NCI-H2196 (cell line): ENCODE results near the gene CLEC16A.
"Not testable (repeated sequence)": the region's sequence is repeated elsewhere in the genome, so short reads cannot be mapped to it uniquely, and the experiment has no call there.

Experiments
- DNase-seq: peaks from one replicate; lab custom pipeline; 2025; ENCODE audit not compliant: unreplicated experiment; lab: John Stamatoyannopoulos, UW

Gene CLEC16A

GRCh38 chr16:11211061-11211976 lies 267.0 kb downstream of the CLEC16A start:
- DNase-seq: no peak

DNA sequence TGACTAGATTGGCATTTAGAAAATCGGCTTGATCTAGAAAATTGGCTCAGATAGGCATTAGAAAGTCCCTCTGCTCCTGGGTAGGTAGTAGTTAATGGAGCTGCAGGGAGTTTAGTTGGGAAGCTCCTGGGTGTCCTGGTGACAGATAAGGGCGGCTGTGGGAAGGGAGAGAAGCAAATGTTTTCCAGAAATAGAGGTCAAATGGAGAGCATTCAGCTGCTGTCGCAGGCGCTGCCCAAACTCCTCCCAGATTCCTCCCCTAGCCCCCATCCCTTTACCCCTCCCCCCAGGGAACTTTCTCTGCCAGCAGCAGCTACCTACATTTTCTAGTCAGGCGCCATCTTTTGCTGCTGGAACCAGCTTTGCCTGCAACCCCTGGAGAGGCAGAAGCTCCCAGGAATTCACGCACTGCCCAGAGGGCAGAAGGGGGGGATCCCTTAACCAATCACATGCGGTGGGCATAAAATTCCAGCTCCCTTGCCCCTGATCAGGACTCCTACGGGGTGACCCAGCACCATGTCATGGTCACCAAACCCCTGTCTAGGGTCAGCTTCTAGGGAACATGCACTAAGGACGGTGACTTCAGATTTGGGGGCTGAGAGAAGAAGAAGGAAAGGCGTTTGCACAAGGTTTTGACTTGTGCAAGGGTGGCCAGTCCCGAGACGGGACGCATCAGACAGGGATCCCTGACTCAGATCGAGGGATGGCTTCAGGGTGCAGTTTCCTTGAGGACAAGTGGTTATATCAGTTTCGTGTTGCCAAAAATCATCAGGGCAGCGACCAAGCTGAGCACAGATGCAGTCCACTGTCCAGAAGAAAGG lies 267.8 kb downstream of the CLEC16A start:
- DNase-seq: no peak

DNA sequence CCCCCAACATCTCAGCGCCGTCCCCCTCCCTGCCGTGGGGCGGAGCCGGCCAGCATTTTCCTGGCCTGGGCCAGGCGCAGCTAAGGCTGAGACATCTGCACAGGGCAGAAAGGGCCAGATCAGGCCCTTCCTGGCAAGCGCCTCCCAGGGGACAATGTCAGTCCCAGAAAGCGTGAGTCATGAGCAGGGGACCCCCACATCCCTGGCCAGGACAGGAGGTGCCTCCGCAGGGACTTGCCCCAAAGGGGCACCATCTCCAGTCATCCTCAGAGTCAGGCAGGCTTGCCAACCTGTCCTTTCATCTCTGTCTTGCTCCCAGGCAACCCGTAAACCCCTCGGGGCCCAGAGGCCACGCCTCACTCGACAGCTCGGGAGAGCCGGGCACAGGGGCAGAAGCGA lies 268.4 kb downstream of the CLEC16A start:
- no peak for DNase-seq

DNA sequence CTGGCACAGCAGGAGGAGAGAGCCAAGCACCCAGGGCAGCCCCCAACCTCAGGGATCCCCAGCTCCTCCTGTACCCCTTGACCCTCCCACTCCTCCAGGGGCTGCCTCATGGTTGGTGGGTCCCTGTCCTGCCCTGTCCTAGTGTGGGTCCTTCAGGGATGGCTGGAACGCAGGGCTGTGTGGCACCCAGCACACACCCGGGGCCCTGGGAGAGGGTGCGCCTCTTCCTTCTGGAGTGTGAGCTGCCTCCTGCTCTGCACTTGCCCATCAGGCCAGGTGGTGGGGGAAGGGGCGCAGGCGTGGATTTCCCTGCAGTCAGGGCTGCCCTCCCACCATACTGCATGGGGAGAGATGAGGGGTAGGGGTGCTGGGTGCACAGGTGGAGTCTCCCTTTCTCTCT lies 269.0 kb downstream of the CLEC16A start:
- no peak for DNase-seq

DNA sequence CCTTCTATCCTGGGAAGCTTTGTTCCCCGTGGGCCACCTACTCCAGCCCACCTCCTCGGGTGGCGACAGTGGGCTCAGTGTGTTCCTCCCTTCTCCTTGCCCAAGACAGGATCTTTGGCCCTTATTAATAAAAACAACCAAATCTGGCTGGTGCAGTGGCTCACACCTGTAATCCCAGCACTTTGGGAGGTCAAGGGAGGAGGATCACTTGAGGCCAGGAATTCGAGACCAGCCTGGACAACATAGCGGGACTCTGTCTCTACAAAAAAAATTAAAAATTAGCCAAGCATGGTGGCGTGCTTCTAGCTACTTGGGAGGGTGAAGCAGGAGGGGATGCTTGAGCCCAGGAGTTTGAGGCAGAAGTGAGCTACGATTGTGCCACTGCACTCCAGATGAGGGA lies 269.4 kb downstream of the CLEC16A start:
- DNase-seq: no peak

DNA sequence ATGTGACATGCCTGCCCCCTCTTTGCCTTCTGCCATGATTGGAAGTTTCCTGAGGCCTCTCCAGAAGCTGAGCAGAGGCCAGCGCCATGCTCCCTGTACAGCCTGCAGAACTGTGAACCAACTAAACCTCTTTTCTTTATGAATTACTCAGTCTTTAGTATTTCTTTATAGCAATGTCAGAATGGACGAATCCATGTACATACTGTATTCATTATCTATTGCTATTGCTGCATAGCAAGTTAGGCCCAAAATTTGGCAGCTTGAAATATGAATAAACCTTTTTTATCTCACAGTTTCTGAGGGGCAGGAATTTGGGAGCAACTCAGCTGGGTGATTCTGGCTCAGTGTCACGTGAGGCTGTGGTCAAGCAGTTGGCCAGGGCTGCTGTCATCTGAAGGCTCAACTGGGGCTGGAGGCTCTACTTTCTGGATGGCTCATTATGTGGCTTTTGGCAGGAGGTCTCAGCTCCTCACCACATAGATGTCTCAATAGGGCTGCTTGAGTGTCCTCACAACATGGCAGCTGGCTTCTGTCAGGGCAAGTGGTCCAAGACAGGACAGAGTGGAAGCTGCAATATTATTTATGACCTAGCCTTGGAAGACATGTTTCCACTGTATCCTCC lies 271.7 kb downstream of the CLEC16A start:
- no peak for DNase-seq

DNA sequence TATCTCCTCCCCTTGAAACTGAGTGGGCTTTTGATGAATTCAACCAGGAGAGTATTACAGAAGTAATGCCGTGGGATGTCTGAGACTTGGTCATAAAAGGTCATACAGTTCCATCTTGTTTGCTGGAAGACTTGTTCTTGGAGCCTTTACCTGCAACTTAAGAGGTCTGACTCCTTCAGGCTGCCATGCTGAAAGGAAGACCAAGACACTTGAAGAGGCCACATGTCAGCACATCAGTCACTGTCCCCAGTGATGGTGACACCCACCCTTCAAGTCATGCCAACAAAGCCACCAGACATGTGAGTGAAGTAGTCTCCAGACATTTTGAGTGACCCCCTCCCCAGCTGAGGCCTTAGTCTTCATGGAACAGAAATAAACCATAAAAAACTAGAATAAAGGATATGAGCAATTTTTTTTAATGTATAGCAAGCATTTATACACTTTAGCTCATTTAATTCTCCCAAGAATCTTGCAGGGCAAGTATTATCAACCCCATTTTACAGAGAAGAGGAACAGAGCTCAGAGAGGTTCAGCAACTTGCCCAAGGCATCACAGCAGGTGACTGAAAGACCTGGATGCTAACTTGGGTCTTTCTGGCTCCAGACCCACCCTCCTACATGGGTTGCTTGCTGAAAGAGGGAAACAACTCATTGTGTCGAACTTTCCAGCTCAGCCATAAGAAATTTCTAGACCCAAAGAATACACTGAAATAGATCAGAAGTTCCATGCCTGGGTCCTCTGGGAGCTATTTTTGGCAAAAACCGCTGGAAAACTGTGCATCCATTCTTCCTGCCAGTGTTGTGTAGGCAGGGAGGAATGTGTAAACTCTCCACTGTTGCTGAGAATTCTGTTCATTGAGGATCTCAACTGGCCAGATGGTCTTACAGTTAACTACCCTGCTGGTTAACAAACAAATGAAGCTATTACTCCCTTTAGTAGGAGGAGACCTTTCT lies 273.6 kb downstream of the CLEC16A start:
- DNase-seq: no peak

GRCh38 chr16:11218604-11218962 lies 274.2 kb downstream of the CLEC16A start:
- DNase-seq: no peak

- no peak for DNase-seq
Measured at GRCh38 chr16:11219178-11219577, 274.8 kb downstream of the CLEC16A start.

DNA sequence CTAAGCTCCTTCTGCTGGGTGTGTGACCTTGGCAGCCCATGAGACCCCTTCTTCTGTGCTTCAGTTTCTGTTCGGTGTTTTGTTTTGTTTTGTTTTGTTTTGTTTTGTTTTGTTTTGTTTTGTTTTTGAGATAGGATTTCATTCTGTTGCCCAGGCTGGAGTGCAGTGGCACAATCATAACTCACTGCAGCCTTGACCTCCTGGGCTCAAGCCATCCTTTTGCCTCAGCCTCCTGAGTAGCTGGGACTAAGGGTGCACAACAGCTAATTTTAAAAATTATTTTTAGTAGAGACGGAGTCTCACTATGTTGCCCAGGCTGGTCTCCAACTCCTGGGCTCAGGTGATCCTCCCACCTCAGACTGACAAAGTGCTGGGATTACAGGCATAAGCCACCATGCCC lies 276.1 kb downstream of the CLEC16A start:
- not testable (repeated sequence) for DNase-seq

DNA sequence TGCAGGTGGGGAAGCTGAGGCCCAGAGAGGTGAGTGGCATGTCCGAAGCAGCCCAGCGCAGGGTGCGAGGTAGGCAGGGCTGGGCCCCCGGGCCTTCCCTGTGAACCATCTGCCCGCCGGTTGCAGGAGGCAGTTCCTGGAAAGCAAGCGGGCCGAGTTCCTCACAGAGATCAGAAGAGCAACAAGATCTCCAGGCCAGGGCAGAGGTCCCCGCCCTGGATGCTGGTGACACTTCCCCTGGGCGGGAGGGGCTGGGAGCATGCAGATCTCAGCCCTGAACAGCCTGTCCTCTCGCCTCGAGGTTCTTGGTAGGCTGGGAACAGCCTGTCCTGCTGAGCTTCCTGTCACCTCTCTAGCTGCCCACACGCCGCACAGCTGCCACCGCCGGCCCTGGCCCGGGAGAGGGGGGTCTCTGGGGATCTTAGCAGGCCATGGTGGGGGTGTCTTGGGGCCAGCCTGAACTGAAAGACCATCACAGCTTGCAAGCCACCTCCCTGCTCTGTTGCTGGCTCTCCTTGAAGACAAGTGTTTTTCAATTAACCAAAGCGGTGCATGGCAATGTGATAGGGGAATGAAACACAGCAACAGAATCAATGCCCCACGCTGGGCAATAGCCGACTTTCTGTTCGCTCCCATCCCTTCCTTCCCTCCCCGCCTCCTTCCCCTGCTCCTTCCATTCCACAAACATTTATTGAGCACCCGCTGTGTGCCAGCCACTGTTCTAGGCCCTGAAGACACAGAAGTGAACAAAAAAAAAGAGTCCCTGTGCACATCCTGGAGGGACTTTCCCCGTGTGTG lies 279.9 kb downstream of the CLEC16A start:
- no peak for DNase-seq

GRCh38 chr16:11224894-11225676 lies 280.7 kb downstream of the CLEC16A start:
- no peak for DNase-seq

DNA sequence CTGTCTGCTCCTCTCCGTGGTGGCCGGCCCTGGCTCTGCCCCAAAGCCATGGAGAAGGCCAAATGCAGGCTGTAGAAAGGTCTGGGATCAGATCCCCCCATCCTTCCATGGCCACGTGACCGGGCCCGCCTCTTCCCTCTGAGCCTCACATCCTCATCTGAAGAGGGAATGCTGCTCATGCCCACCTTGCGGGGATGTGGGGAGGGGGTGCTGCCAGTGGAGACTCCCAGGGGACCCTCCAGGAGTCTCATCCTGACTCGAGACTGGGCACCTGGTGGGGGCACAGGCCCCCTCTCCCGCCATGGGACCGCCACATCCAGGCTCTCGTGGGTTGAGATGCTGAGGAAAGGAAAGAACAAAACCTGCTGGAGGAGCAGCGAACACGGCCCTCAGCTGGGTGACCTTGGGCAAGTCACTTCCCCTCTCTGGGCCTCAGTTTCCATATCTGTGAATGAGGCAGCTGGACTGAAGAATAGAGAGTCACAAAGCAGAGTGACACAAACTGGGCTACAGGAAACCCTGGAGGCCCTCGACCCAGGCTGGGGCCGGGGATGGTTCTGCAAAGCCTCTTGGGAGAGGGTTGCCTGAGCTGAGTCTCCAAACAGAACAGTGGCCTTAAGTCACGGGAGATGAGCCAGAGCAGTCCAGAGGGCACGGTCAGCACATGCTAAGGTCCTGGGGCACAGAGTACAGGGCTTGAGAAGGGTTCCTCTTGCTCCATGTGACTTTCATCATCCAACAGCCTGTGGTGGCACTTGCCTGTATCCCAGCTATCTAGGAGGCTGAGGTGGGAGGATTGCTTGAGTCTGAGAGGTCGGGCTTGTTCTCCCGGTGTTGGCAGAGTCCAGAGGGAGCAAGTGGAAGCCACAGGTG lies 281.5 kb downstream of the CLEC16A start:
- DNase-seq: no peak

DNA sequence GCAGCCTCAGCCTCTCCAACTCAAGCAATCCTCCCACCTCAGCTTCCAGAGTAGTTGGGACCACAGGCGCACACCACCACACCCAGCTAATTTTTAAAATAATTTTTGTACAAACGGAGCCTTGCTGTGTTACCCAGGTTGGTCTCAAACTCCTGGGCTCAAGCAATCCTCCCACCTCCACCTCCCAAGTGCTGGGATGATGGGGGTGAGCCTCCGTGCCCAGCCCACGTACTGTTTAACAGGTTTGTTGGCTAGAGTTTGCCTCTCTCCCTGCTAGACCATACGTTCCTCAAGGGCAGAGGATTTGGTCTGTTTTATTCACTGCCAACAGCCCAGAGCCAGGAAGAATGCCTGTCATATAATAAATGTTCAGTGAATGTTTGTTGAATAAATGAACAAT lies 285.1 kb downstream of the CLEC16A start:
- no peak for DNase-seq

- peak; percentile 83 for DNase-seq
Measured at GRCh38 chr16:11229906-11230305, 285.5 kb downstream of the CLEC16A start.

DNA sequence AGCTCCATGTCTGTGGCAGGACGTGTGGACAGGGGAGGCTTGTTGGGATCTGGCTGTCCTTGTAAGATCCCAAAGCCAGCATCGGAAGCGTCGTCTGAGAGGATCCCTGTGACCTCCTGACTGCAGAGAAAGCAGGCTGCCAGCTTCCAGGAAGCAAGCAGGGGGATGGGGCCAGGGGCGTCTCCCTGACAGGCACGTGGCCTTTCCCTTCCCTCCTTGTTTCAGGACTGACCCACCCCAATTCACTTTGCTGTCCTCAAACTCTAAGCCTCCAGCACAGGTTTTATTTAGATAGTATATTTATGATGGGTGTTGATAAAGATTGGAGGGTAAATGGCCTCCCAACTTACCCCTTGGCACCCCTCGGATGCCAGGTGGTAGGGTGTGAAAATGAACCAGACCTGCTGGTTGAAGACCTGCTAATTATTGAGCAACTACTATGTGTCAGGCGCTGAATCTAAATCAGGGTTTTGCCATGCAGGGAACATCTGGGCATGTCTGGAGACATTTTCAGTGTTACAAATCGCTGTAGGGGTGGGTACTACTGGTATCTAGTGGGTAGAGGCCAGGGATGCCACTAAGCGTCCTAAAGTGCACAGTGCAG lies 287.1 kb downstream of the CLEC16A start:
- DNase-seq: no peak
